GM12874 (cell line): ENCODE results near the gene ANXA10.

ENCODE experiments used
- TF ChIP-seq, protein P1 (sequence below): IDR thresholded peaks from 2 replicates; pipeline ENCODE4 v1.5.1; 2011; ENCODE audit warnings: low read depth, mild to moderate bottlenecking, control low read depth, low read length, moderate library complexity; ENCODE audit not compliant: insufficient read depth

Gene ANXA10

DNA sequence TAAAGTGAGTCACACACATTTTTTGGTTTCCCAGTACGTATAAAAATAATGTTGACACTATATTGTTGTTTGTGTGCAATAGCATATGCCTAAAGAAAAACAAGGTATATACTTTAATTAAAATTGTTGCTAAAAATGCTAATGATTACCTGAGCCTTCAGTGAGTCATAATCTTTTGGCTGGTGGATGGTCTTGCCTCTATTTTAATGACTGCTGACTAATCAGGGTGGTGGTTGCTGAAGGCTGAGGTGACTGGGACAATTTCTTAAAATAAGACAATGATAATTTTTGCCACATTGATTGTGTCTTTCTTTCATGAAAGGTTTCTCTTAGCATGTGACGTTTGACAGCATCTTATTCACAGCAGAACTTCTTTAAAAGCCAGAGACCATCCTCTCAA is 21.0 kb upstream of the ANXA10 start:
- TF ChIP-seq, protein P1, sequence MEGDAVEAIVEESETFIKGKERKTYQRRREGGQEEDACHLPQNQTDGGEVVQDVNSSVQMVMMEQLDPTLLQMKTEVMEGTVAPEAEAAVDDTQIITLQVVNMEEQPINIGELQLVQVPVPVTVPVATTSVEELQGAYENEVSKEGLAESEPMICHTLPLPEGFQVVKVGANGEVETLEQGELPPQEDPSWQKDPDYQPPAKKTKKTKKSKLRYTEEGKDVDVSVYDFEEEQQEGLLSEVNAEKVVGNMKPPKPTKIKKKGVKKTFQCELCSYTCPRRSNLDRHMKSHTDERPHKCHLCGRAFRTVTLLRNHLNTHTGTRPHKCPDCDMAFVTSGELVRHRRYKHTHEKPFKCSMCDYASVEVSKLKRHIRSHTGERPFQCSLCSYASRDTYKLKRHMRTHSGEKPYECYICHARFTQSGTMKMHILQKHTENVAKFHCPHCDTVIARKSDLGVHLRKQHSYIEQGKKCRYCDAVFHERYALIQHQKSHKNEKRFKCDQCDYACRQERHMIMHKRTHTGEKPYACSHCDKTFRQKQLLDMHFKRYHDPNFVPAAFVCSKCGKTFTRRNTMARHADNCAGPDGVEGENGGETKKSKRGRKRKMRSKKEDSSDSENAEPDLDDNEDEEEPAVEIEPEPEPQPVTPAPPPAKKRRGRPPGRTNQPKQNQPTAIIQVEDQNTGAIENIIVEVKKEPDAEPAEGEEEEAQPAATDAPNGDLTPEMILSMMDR: no peak

DNA sequence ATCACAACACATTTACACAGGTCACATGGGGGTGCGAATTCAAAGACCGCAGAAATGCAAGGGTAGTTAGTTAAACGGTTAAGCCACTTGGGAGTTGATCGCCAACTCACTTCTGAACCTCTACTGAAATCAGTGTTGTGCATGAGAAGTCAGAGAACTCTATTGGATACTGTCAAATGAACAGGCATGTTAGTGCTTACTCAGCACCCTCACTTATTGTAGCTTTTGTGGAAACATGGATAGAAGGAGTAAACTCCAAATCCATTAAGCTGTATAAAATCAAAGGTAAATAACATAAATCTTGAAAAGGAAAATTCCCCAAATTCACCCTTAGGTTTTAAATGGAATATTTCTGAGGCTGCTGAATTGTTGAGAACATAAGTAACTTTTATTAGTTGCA is 17.5 kb upstream of the ANXA10 start:
- TF ChIP-seq, protein P1: no peak

DNA sequence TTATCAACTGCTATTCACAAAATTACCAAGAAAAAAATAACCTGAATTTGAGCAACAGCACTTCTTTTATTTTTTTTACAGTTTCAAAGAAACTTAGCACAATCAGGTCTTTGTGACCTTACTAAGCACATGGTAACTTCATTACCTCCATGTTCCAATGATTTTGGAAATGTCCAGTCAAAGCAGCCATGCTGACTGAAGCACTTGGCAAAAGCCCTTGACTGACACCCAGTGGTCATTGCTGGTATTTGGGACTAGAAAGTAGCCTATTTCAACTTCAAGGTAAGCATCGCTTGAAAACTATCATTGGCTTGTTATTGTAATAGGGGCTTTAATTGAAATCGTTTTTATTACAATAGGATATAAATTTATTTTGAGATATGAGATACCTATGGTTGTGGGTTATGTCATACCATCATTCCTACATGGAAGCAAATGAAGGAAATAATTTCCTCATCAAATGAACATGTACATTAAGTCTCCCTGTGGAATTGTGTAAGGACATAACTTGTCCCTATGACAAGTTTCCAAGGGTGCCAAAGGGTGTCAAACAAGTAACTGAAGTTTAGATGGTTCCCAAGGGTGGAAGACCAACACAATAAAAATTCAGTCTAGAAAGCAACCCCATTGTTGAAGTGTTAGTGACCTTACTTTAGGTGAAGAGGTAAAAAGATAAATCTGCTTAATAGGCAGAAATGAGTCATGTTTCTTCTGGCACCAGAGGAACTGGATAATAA is 15.2 kb upstream of the ANXA10 start:
- TF ChIP-seq, protein P1: peak; percentile 83

DNA sequence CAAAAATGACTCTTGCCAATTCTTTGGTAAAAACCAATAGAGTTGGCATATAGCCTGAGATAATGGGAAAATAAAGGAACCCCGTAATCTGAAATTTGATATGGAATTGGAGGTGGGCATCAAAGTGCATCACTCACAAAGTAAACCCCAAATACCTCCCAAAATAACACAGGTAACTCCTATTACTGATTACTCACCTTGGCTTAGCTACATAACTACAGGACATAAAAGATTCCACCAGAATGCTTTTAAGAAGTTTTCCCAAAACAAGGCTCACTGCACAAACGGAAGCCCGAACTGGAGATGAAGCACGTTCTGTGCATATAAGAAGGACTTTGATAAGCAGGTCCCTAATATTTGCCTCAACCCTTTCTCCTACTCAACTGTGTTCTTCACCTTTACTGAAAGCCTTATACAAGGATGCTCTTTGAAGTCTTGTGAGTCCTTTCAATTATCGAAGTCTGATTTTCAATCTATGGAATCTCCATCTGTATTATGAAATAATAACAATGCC is 14.6 kb upstream of the ANXA10 start:
- TF ChIP-seq, protein P1: no peak

DNA sequence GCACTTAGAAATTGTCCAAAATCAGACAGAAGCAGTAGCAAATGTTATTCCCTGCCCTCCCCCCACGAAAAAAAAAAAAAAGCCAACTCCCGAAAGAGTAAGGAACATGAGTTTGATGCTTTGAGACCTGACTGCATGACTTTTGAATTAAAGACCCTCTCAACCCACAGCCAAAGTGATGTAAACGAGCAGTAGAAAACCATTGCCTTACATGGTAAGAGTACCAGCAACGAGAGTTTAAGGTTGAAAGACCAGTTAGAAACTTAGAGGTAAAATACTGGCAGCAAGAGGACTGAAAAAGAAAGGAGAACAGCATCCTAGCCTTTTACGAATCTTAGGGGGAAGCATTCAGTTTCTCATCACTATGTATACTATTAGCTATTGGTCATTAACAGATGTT is 10.0 kb upstream of the ANXA10 start:
- TF ChIP-seq, protein P1: no peak

DNA sequence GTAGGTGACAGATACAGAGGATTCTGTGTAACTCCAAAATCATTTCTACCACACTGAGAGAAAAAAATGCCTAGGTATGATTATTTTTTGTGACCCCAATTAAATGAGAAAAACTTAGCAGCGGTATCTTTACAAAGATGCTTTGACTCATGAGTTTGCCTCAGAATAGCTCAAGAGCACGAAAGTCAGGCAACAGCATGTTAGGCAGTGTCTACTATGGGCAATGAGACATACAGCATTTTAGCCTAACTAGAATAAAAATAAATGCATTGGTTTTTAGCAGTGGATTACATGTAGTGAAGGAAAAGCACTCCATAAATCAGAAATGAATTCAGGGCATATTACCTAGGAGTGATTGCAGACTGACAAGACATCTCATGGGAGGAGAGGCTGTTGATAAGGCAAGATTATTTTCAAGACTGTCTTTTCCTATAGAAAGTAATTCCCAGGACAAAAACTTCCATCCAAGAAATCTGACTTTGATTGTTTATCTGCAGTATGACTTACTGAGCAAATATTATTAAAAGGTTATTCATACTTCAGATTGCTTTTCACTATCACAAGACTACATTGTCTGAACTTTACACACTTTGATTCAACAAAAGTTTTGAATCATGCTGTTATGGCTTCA is 3.6 kb downstream of the ANXA10 start:
- TF ChIP-seq, protein P1: no peak

DNA sequence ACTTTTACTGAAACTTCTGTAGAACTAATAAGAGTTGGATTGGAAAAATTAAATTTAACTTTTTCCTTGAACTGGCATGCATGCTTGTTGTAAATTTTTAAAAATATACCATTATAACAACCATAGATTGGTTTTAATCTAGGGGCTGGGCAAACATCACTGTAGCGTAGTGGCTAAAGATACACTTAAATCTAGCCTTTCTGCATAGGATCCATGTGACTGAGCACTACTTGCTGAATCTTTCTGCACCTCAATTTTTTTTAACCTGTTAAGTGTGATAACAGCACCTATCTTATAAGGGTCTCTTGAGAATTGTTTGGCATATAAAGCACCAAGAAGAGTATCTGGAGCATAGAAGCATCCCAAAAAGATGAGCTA is 4.1 kb downstream of the ANXA10 start:
- TF ChIP-seq, protein P1: no peak
